ENCODE measurements around the gene GLRX2. TPM values are rescaled to one million over a fixed set of nuclear protein-coding genes. Genes with fewer than 3 reads are reported as not detected.
"Not testable (repeated sequence)": the region's sequence is repeated elsewhere in the genome, so short reads cannot be mapped to it uniquely, and the experiment has no call there.

GLRX2 gene
- total RNA-seq, 4 donors from 2014 or later, result 1.0 to 10.8 (median 6.6) TPM

- no peaks in the 10 kb centered on the region for H3K27me3 ChIP-seq
- peak within 1 kb of the TSS; percentile 70 to 81 for H3K4me3 ChIP-seq
- DNase-seq, result peak; percentile 95 to 98
- H3K36me3 ChIP-seq, result no peaks in the 10 kb centered on the region
- peaks cover 4 to 6% of the 10 kb centered on the region in 2 donors for H3K4me1 ChIP-seq
- H3K27ac ChIP-seq, result peak within 1 kb of the TSS; percentile 92 to 93
- intact Hi-C loops (cut with DNase I; ENCODE audit: low total_unique reads), result no loop called here
- no peaks in the 10 kb centered on the region for H3K9me3 ChIP-seq
- TF ChIP-seq CTCF (IDR thresholded peaks at IDR 0.05), result peak; percentile 87 to 99 (median 94)
- TF ChIP-seq POLR2A (IDR thresholded peaks at IDR 0.05), result peak; percentile 78 to 88
Observed at GRCh38 chr1:193121616-193122593, 16.7 kb upstream of the GLRX2 start, which contains the start of gene CDC73. Gene CDC73 (plus strand): TSS chr1:193122031. CDS start chr1:193122201, 170 bp downstream.

- no peak for TF ChIP-seq CTCF (IDR thresholded peaks at IDR 0.05)
- TF ChIP-seq POLR2A (IDR thresholded peaks at IDR 0.05), result no peak
- Histone ChIP-seq H3K4me3 (peak overlapping the region in 1 of 2 donors; percentile 70), H3K4me1 (peaks cover 2 to 6% of the 10 kb centered on the region in 2 donors), H3K9me3 (no peaks in the 10 kb centered on the region), H3K27ac (peak overlapping the region; percentile 92 to 93), H3K36me3 (no peaks in the 10 kb centered on the region), H3K27me3 (no peaks in the 10 kb centered on the region)
- intact Hi-C loops (cut with DNase I; ENCODE audit: low total_unique reads), result no loop called here
- no peak for DNase-seq
Observed at GRCh38 chr1:193120604-193121166, 15.5 kb upstream of the GLRX2 start.

GRCh38 chr1:193118803-193119730 lies 13.9 kb upstream of the GLRX2 start:
- intact Hi-C loops (cut with DNase I; ENCODE audit: low total_unique reads), result no loop called here
- Histone ChIP-seq H3K27ac (no peak overlapping the region), H3K4me1 (peaks cover 0 to 4% of the 10 kb centered on the region in 2 donors), H3K4me3 (no peak overlapping the region), H3K9me3 (no peaks in the 10 kb centered on the region), H3K36me3 (no peaks in the 10 kb centered on the region), H3K27me3 (no peaks in the 10 kb centered on the region)
- no peak for DNase-seq
- no peak for TF ChIP-seq POLR2A (IDR thresholded peaks at IDR 0.05)
- TF ChIP-seq CTCF (IDR thresholded peaks at IDR 0.05), result no peak

GRCh38 chr1:193118194-193118593 lies 13.0 kb upstream of the GLRX2 start:
- intact Hi-C loops (cut with DNase I; ENCODE audit: low total_unique reads), result no loop called here

GRCh38 chr1:193117167-193117566 lies 12.0 kb upstream of the GLRX2 start:
- H3K27me3 ChIP-seq; H3K4me1 ChIP-seq; H3K36me3 ChIP-seq; intact Hi-C loops (cut with DNase I; ENCODE audit: low total_unique reads); DNase-seq; H3K27ac ChIP-seq; H3K9me3 ChIP-seq; H3K4me3 ChIP-seq: not testable (repeated sequence)

More at GRCh38 chr1:193118194-193118593, 13.0 kb upstream of the GLRX2 start:
- Histone ChIP-seq H3K36me3 (no peaks in the 10 kb centered on the region), H3K4me1 (no peaks in the 10 kb centered on the region), H3K4me3 (no peak overlapping the region), H3K27ac (no peak overlapping the region), H3K9me3 (no peaks in the 10 kb centered on the region), H3K27me3 (no peaks in the 10 kb centered on the region)
- TF ChIP-seq CTCF (IDR thresholded peaks at IDR 0.05), result no peak
- TF ChIP-seq POLR2A (IDR thresholded peaks at IDR 0.05), result no peak
- no peak for DNase-seq

Measured in uterus (tissue), 4 donors.